Frontal cortex (tissue), 4 donors: ENCODE data around the gene SYCE3. TPM values are rescaled to one million over a fixed set of nuclear protein-coding genes. Genes with fewer than 3 reads are reported as not detected.

Experiments
- DNase-seq, 2 donors: peaks; one replicate each; pipeline ENCODE4 v3.0.0; 2012; ENCODE audit warnings: low spot score in 2 of 2
- FAIRE-seq: peaks from 2 replicates; lab custom pipeline; 2012; peaks lifted over from hg19 to GRCh38; lab: Jason Lieb, UNC
- total RNA-seq: library from RNA; depleted of rRNA; stranded (reverse); fragments of >200 nt; gene quantifications from one replicate; pipeline ENCODE4 v1.2.3, GENCODE V29; 2014
- donor health status: control.
- donor health status: control.
- donor health status: control.

Gene SYCE3
- total RNA-seq, 1 donor from 2014 or later: not detected

DNA sequence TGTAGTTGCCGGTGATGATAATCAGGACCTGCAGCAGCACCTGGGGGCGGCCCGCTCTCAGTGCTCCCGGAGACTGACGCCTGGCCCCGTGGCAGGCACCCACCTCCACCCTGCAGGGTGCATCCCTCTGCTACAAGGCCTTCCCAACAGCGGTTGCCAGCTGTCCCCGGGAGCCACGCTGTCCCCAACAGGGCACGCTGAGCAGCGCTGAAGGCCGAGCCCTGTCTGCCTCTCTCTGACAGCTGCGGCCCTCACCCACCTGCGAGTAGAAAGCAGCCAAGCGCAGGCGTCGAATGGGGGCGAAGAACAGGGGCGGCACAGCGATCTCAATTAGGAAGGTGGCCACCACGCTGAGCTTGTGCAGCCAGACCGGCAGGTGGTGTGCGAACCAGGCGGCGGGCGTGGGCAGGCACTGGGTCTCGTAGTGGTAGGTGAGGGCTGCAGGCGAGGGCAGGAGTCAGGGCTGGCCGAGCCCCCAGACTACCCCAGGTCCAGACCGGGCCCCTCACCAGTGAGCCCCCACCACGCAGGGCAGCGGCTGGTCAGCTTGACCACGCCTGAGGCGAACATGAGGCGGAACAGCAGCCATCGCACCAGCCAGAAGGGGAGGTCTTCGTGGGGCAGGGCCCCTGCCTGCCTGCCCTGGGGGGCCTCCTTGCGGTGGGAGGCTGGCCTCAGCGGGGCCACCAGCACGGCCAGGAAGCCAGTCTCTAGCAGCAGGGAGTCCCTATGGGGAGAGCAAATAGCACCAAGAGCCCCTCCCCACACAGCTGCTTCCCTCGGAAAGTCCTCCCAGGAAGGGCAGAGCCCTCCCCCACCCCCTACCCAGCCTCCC, 56.7 kb downstream of the SYCE3 start:
- no peak for FAIRE-seq
- no peak for DNase-seq

DNA sequence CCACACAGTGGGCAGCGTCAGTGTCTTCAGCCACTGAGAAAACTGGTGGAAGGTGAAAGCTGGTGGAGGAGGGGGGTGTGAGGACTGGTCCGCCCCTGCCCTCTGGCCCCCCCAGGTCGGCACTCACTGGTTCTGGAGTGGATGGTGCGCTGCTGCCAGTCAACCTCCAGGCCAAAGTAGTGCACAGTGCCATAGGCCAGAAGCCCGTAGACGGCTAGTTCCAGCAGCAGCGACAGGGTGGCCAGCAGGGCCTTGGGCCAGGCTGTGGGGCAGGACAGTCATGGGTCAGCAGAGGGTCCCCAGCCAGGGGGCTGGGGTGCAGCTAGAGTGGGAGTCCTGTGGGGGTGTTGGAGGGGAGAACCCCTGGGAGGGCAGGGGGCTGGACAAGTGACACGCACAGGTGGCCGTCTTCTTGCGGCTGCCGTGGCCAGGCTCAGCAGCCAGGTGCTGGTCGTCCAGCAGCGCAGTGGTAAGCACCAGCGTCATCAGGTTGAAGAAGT, 57.4 kb downstream of the SYCE3 start:
- FAIRE-seq (no peak), DNase-seq (no peak)

DNA sequence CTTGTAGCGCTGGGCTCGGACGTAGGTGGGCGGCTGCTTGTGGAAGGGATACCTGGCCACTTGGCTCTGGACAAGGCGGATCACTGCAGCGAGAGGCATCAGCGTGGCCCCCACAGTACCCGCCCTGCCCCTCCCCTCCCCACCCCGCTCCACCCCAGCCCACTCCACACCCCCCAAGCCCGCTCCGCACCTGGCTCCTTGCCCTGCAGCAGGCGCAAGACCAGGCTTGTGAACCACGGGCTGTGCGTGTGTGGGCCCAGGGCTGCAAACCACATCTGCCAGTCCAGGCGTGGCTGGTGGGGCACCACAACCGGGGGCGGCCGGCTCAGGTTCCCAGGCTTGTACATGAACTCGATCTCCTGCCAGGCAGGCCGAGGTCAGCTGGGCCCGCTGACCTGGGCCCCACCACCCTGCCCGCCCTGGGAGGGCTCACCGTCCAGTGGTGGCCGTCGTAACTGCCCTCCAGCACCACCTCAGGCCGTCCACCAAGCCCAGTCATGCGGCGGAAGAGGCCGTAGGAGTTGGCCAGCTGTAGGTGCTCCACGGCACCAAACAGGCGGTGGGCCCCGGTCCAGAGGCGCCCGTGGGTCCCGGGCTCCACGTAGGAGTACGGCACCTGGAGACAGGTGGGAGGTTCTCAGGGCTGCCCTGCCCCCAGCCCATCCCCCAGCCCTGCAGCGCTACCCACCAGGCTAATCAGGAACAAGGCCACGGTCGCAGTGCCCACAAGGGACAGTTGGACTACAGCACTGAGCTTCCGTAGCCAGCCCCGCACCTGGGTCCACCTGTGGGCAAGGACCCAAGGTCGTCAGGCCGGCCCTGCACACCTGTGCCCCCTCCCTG, 58.1 kb downstream of the SYCE3 start:
- FAIRE-seq (no peak), DNase-seq (no peak)

DNA sequence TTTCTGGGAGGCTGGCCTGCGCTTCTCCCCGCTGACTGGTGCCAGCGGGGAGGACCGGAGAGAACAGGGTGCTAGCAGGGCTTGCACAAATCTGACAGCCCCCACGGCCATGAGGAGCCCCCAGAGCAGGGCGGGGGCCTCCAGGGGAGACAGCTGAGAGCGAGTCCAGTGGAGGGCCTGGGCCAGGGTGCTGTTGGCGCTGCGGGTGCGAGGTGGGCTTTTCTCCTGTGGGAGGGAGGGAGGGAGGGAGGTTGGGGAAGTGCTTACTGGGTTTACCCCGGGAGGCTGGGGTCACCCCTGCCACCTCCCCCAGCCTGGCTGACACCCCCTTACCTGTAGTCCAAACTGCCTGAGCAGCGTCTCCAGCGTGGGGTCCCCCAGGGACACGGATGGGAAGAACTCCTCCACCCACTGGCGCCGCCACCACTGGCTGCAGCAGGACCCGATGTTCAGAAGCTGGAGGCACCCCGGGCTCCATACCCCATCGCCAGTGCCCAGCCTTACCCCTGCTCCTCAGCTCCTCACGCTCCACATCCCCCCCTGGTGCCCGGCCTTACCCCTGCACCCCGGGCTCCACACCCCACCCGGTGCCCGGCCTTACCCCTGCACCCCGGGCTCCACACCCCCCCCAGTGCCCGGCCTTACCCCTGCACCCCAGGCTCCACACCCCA, 59.1 kb downstream of the SYCE3 start:
- no peak for DNase-seq

DNA sequence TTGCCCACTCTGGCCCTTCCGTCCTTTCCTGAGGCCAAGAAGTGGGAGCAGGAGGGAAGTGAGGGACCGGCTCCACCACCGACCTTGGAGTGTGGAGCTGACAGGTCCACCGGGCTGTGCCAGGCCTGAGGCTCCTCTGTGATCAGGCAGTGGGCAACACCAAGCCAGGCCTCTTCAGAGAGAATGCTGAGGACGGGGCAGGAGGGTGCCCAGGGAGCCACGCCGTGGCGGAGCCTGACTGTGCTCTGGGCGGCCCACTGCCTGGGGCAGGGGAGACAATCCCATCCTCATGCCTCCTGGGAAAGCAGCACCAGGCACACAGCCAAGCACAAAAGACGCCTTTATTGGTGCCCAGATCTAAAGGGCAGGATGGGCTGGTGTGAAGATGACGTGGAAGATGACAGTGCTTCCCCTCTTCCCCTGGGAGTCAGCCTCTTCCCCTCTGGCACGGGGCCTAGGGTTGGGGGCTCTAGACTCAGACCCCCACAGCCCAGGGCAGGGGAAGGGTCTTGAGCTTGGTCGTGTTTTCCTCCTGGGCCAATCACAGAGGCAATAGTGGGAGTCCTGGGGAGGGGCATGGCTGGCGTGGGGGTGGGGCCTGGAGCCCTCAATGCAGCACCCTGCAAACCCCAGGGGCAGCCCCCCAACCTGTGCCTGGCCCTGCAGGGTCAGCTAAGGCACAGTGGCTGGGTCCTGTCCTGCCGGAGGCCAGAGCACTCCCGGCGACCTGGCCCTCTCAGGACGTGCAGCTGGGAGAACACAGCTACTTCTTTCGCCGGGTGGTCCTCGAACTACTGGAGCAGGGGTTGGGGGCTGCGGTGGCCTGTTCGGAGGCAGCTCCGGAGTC, 59.9 kb downstream of the SYCE3 start:
- DNase-seq: no peak
- no peak for FAIRE-seq

More for the DNA sequence above, 59.1 kb downstream of the SYCE3 start:
- FAIRE-seq: no peak

DNA sequence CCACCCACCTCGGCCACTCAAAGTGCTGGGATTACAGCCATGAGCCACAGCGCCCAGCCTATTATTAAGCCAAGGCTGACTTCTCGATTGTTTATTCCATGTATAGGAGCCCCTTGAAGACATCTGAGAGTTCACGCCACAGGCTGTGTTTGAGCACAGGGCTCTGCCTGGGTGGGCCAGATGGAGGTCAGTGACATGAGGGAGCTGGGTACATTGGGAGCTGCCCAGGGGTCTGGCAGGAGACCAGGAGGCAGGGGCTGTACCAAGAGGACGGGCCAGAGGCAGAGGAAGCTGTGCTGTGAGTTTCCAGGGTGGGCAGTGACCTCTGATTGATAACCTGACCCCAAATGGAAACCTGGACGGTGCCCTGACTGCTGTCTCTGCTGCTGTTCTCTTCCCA, 60.6 kb downstream of the SYCE3 start:
- FAIRE-seq: no peak

More for the DNA sequence above, 60.6 kb downstream of the SYCE3 start:
- DNase-seq: no peak

Other genes starting within 250 kb of the SYCE3 start
- 19.6 TPM for gene DENND6B, start 235.9 kb downstream of the SYCE3 start, total RNA-seq
- gene PPP6R2, start 219.6 kb downstream of the SYCE3 start, total RNA-seq: 62.4 TPM
- gene SBF1, start 87.9 kb downstream of the SYCE3 start, total RNA-seq: 89.3 TPM
- not detected for gene ADM2, start 81.4 kb downstream of the SYCE3 start, total RNA-seq
- not detected for gene MIOX, start 76.1 kb downstream of the SYCE3 start, total RNA-seq
- 11.8 TPM for gene LMF2, start 55.2 kb downstream of the SYCE3 start, total RNA-seq
- gene NCAPH2, start 54.7 kb downstream of the SYCE3 start, total RNA-seq: 42.4 TPM
- 0.82 TPM for gene SCO2, start 37.3 kb downstream of the SYCE3 start, total RNA-seq
- 1.6 TPM for gene TYMP, start 32.9 kb downstream of the SYCE3 start, total RNA-seq
- gene KLHDC7B, start 17.0 kb downstream of the SYCE3 start, total RNA-seq: not detected
- 5.7 TPM for gene CPT1B, start 15.5 kb upstream of the SYCE3 start, total RNA-seq
- gene CHKB, start 19.9 kb upstream of the SYCE3 start, total RNA-seq: 28.1 TPM
- gene MAPK8IP2, start 37.9 kb upstream of the SYCE3 start, total RNA-seq: 60.3 TPM
- 4.5 TPM for gene ARSA, start 65.2 kb upstream of the SYCE3 start, total RNA-seq
- gene SHANK3, start 109.9 kb upstream of the SYCE3 start, total RNA-seq: 4.1 TPM
- gene ACR, start 175.3 kb upstream of the SYCE3 start, total RNA-seq: not detected
- gene RABL2B, start 220.7 kb upstream of the SYCE3 start, total RNA-seq: 14.7 TPM